ENCODE data around the gene PDK2. TPM values are rescaled to one million over a fixed set of nuclear protein-coding genes. Genes with fewer than 3 reads are reported as not detected.

Gene PDK2
- total and polyA plus RNA-seq, 9 of the 15 experiments (the other 6 are each of a cell fraction or from before 2014, with no cell fraction given) = 0.03 to 2.5 (median 1.4) TPM

GRCh38 chr17:50139950-50140885, 45.1 kb downstream of the PDK2 start (continued):
- peak; percentile 45; the same call in 1 of the 2 replicates for TF ChIP-seq TEAD4 (IDR thresholded peaks at IDR 0.05; ENCODE audit: low read length)
- TF ChIP-seq TEAD4 (CRISPR knock-in tag; IDR thresholded peaks at IDR 0.05; ENCODE audit: borderline replicate concordance) = no peak
- no peak for TF ChIP-seq ELF1 (tag; IDR thresholded peaks at IDR 0.05)
- no peak for TF ChIP-seq RNF219 (CRISPR knock-in tag; IDR thresholded peaks at IDR 0.05)
- TF ChIP-seq ZNF316 (IDR thresholded peaks at IDR 0.05) = no peak
- no peak for TF ChIP-seq NCOA2 (IDR thresholded peaks at IDR 0.05; ENCODE audit: partially characterized antibody in 2 of 2)
- no peak for TF ChIP-seq MYNN (IDR thresholded peaks at IDR 0.05)
- TF ChIP-seq MYNN (CRISPR knock-in tag; IDR thresholded peaks at IDR 0.05) = no peak
- no peak for TF ChIP-seq BHLHE40 (IDR thresholded peaks at IDR 0.05; ENCODE audit: low read length)
- no peak for TF ChIP-seq WHSC1 (IDR thresholded peaks at IDR 0.05; ENCODE audit: low read length)
- TF ChIP-seq SETDB1 (IDR thresholded peaks at IDR 0.05; ENCODE audit: low read length) = no peak
- no peak for TF ChIP-seq ARID2 (IDR thresholded peaks at IDR 0.05)
- no peak for TF ChIP-seq ZKSCAN8 (CRISPR knock-in tag; IDR thresholded peaks at IDR 0.05)
- TF ChIP-seq ZMIZ1 (IDR thresholded peaks at IDR 0.05; ENCODE audit: low read depth in 2 of 2, low read length in 2 of 2) = no peak
- no peak for TF ChIP-seq POLR3A (IDR thresholded peaks at IDR 0.05; ENCODE audit: borderline replicate concordance, extremely low read depth, insufficient read depth, insufficient read length)
- no peak for TF ChIP-seq SIX5 (IDR thresholded peaks at IDR 0.05; ENCODE audit: borderline replicate concordance in 1 of 2, insufficient read depth in 1 of 2, low read depth in 1 of 2, low read length in 2 of 2)
- no peak for TF ChIP-seq BRF2 (IDR thresholded peaks at IDR 0.05; ENCODE audit: borderline replicate concordance, insufficient read depth, insufficient read length)
- no peak for TF ChIP-seq ZBTB7A (IDR thresholded peaks at IDR 0.05; ENCODE audit: borderline replicate concordance, control insufficient read depth, low read depth, low read length)
- no peak for TF ChIP-seq ZNF239 (CRISPR knock-in tag; IDR thresholded peaks at IDR 0.05)
- no peak; the same call in 1 of the 2 replicates for TF ChIP-seq TCF3 (CRISPR knock-in tag; IDR thresholded peaks at IDR 0.05)

All from K562 (cell line).